ENCODE results near the gene COLEC12.

Gene COLEC12

GRCh38 chr18:500632-501405 lies at the start of gene COLEC12:
COLEC12 (minus strand) TSS chr18:500701; CDS start chr18:500514, 187 bp downstream.
- DNase-seq: no peak

GRCh38 chr18:549967-550366 lies 49.5 kb upstream of the COLEC12 start:
- DNase-seq: no peak

- DNase-seq: no peak
These were observed 43.1 kb upstream of the COLEC12 start for GRCh38 chr18:543447-544078.

- no peak for DNase-seq
These were observed 33.6 kb upstream of the COLEC12 start for GRCh38 chr18:533995-534601.

GRCh38 chr18:532632-533031 lies 32.1 kb upstream of the COLEC12 start:
- DNase-seq: no peak

GRCh38 chr18:532018-532417 lies 31.5 kb upstream of the COLEC12 start:
- DNase-seq: no peak

GRCh38 chr18:527146-527545 lies 26.6 kb upstream of the COLEC12 start:
- no peak for DNase-seq

- DNase-seq: no peak
These were observed 26.2 kb upstream of the COLEC12 start for GRCh38 chr18:526681-527080.

GRCh38 chr18:525036-525797 lies 24.7 kb upstream of the COLEC12 start:
- peak; percentile 81 for DNase-seq

- peak; percentile 73 for DNase-seq
These were observed 24.0 kb upstream of the COLEC12 start for GRCh38 chr18:524466-524865.

- DNase-seq: no peak
These were observed 23.1 kb upstream of the COLEC12 start for GRCh38 chr18:523561-523960.

GRCh38 chr18:519019-519879 lies 18.7 kb upstream of the COLEC12 start:
- DNase-seq: peak; percentile 20

GRCh38 chr18:518081-518480 lies 17.6 kb upstream of the COLEC12 start:
- DNase-seq: no peak

- DNase-seq: no peak
These were observed 15.3 kb upstream of the COLEC12 start for GRCh38 chr18:515838-516237.

GRCh38 chr18:515156-515815 lies 14.8 kb upstream of the COLEC12 start:
- DNase-seq: no peak

- DNase-seq: no peak
These were observed 13.5 kb upstream of the COLEC12 start for GRCh38 chr18:513826-514530.

GRCh38 chr18:512957-513356 lies 12.5 kb upstream of the COLEC12 start:
- DNase-seq: no peak

- DNase-seq: no peak
These were observed 8.3 kb upstream of the COLEC12 start for GRCh38 chr18:508835-509234.

GRCh38 chr18:507636-508035 lies 7.1 kb upstream of the COLEC12 start:
- no peak for DNase-seq

- no peak for DNase-seq
These were observed 6.3 kb upstream of the COLEC12 start for GRCh38 chr18:506801-507200.

- DNase-seq: no peak
These were observed 5.8 kb upstream of the COLEC12 start for GRCh38 chr18:506264-506663.
